Fibroblast of peridontal ligament (primary cell): Measurements from ENCODE around the gene RFX2.
"Not testable (repeated sequence)": the region's sequence is repeated elsewhere in the genome, so short reads cannot be mapped to it uniquely, and the experiment has no call there.

Experiments used
- DNase-seq: peaks from one replicate; pipeline ENCODE4 v3.0.0-alpha.2; 2010; ENCODE audit errors: extremely low read depth

Gene RFX2

DNA sequence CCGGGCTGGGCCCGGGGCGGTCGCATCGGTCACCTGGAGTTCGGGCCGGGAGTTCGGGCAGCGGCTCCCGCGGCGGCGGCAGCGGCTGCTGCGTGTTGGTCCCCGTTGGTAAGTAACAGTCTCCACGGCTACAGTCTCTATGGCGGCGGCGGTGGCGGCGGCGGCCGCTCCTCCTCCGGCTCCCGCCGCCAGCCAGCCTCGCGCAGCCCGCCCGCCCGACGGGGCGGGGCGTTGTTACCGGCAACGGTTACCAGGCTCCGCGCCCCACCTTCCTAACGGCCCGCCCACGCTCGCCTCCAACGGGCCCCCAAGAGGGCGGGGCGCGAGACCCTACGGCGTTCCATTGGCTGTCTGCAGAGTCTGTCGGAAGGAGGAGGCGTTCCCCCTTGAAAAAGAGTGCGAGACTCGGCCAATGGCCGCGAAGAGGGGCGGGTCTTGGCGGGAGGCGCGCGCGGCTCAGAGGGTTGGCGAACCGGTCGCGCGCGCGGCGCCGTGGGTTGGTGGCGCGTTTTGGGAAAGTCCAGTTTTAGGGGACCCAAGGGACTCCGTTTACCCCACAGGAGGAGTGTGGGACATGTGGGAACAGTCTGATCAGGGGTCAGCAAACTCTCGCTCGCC, at the start of gene RFX2:
Gene RFX2, minus strand, starts transcription at position 141 of the 618 bp plus-strand sequence. CDS start 63,004 bp downstream, outside the sequence.
- DNase-seq = peak; percentile 97

DNA sequence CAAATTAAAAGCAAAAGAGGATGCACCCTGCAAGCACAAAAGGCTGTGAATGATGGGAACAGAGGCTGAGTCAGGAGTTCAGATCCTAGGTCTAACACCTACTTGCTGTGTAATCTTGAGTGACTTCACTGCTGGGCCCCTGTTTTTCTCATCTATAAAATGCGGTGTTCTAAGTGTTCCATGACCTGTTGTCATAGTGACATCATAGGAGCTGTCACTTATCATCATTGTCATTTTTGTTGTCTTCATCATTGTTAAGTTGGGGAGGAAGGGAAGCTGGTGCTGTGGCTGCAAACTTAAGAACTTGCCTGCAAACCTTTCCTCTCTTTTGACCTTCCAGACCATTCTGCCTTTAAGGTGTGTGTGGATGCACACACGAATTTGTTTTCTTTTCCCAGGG, 45.7 kb upstream of the RFX2 start:
- no peak for DNase-seq

DNA sequence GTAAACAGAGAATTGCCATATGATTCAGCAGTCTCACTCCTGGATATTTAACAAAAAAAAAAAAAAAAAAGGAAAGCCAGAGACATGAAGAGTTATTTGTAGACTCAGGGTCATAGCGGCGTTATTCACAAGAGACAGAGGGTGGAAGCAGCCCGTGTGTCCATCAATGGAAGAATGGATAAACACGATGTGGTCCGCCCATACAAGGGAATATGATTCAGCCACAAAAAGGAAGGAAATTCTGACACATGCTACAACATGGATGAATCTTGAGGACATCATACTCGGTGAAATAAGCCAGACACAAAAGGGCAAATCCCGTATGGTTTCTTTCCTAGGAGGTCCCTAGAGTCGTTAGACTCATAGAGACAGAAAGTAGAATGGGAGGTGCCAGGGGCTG, 40.0 kb upstream of the RFX2 start:
- no peak for DNase-seq

DNA sequence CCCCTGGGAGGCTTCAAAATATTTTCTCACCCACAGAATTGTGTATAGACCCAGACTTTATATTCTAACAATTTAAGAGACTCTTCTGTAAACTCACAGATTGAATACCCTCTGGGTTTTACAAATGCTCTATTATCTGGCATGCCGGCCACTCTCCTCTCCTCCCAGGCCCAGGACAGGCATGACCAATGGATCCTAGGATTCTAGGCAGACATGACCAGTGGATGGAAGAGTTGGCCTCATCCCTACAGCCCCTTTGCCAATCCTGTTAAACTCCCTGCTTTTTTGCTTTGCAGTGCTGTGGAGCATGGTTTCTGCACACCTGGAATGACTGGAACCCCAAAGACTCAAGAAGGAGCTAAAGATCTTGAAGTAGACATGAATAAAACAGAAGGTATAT, 30.9 kb upstream of the RFX2 start:
- no peak for DNase-seq

DNA sequence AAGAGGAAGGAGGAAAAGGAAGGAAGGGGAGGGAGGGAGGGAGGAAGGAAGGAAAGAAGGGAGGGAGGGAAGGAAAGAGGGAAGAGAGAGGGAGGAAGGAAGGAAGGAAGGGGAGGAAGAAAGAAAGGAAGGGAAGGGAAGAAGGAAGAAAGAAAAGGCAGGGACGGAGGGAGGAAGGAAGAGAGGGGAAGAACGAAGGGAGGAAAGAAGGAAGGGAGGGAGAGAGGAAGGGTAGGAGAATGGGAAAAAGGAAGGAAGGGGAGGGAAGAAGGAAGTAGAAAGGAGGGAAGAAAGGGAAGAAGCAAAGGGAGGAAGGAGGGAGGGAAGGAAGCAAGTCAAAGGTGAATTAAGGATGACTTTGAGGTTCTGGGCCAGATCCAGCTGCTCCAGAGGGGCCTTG, 28.2 kb upstream of the RFX2 start:
- no peak for DNase-seq

DNA sequence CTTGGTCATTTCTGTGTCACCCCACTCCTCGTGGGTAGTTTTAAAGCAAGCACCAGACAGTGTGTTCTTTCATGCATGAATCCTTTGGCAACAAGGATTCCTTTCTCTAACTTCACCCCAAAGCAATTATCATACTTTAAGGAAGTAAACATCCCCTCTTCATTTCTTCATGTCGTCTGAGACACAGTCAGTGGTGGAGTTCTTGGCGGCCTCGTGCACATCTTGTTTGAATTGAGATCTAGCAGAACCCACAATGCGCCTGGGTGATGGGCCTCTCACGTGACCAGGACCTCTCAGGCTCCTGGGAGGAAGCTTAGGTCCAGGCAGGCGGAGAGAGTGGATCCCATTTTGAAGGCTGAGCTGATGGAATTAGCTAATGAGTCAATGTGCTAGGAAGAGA, 27.8 kb upstream of the RFX2 start:
- DNase-seq = peak; percentile 68

DNA sequence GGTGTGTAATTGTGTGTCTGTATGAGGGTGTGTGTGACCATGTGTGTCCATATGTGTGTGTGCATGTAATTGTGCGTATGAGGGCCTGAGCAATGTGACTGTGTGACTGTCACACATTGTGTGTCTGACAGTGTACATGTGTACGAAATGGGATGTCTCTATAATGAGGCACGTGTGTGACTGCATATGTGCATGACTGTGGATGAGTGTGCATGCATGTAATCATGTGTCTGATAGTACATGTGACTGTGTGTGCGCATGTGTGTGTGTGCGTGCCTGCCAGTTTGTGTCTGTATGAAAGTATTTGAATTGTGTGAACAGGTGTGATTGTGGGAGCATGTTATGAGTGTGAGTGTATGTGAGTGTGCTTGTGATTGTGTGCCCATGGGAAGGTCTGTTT, 22.9 kb upstream of the RFX2 start:
- no peak for DNase-seq

DNA sequence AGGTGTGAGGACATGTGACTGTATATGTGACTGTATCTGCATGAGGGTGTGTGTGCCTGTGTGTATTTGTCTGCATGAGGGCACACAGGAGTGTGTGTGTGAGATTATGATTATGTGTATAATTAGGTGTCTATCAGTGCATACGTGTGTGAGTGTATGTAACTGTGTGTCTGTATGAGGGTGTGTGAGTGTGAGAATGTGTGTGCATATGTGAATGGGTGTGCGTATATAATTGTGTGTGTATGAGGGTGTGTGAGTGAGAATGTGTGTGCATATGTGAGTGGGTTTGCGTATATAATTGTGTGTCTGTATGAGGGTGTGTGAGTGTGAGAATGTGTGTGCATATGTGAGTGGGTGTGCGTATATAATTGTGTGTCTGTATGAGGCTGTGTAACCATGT, 22.2 kb upstream of the RFX2 start:
- DNase-seq = no peak

DNA sequence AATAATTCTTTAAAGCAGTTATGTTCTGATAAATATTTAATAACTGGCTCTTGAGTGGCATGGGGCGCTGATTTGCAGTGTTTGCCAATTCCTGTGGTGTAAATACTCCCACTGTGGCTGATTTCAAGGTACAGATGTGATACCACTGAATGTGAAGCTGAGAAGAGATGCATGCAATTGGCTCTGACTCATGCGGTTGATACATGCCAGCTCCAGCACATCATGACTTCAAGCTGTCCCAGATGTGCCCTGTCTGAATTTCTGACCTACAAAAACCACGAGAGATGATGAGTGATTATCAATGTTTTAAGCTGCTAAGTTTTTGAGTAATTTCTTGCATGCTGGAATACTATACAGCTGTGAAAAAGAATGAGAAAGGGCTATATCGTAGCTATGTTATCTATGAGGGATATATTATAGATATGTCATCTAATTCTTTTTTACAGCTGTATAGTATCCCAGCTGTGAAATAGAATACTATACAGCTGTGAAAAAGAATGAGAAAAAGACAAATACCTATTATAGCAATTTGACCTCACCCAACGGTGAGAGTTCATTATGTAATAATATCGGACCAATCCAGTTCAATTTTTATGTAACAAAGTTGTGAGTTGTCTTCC, 17.5 kb upstream of the RFX2 start:
- peak; percentile 17 for DNase-seq

DNA sequence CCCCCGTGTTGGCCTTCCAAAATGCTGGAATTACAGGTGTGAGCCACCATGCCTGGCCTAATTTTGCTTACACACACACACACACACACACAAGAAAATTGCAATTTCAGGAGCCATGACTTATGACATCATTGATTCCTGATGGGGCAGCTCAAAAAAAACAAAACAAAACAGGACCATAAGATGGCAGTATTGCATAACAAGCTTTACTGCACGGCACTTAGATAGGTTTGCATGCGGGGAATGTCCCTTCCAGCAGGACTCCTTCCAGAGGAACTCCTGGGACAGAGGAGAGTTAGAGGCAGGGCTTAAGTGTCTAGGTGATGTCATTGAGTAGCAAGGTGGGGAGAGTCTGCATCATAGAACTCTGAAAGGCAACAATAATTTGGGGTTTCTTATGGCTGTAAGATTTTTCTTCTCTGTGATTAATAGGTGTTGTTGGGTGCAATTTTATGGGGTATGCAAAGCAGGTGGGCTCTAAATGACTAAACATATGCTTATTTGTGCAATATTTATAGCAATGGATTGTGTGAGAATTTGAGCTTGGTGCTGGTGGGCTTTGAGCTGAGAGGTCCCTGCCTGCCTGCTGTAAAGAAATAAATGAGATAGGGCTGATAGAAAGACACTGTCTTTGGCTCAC, 16.2 kb upstream of the RFX2 start:
- peak; percentile 75 for DNase-seq

DNA sequence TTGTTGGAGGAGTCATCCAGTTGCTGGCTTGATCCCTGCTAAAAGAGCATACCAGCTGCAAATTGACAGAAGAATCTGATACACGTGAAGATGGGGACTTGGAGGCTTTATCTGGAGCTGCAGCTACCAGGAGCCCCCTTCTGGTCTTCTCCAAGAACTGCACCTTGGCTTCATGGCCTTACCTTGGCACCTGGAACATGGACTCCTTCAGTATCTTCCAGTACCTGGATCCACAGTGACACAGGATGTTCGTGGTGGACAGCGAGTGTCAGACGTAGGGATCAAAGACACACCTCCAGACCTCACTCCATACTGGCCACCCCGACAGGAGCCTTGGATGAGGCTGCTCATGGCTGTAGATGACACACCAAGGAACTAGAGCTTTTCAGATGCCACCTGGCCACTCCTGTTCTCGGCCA, 15.3 kb upstream of the RFX2 start:
- DNase-seq = peak; percentile 78

DNA sequence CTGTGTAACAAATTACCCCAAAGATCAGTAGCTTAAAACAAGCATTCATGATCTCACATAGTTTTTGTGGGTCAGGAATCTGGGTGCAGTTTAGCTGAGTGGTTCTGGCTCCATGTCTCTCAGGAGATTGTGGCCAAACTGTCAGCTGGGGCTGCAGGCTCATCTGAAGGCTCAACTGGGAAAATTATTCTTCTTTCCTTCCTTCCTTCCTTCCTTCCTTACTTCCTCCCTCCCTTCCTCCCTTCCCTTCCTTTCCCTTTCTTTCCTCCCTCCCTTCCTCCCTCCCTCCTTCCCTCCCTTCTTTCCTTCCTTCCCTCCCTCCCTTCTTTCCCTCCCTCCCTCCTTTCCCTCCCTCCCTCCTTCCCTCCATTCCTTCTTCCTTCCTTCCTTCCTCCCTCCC, 8.7 kb upstream of the RFX2 start:
- no peak for DNase-seq

DNA sequence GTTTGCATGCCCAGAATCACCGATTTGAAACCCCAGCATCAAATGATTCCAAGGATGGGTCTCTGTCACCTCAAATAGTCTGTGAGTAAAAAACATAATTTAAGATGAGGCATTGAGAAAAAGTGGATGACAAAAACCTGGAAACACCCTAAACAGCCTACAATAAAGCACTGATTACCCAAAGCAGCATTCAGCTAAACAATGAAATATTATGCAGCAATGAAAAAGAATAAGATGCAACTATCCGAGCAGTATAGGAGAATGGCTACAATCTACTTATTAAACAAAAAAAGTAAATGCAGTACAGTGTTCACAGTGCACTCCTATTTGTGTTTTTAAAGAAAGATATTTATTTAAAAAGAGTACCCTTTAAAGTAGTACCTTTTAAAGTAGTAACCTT, 7.7 kb upstream of the RFX2 start:
- DNase-seq = no peak

DNA sequence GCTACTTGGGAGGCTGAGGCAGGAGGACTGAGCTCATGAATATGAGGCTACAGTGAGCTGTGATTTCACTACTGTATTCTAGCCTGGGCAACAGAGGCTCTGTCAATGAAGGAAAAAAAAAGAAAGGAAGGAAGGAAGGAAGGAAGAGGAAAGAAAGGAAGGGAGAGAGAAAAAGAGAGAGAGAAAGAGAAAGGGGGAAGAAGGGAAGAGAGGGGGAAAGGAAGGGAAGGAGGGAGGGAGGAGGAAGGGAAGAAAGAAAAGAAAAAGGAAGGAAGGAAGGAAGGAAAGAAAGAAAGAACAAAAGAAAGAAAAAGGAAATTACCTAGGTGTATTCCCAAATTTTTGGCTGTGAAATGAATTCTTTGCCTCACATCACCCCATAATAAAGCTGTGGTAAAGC, 7.2 kb upstream of the RFX2 start:
- no peak for DNase-seq

DNA sequence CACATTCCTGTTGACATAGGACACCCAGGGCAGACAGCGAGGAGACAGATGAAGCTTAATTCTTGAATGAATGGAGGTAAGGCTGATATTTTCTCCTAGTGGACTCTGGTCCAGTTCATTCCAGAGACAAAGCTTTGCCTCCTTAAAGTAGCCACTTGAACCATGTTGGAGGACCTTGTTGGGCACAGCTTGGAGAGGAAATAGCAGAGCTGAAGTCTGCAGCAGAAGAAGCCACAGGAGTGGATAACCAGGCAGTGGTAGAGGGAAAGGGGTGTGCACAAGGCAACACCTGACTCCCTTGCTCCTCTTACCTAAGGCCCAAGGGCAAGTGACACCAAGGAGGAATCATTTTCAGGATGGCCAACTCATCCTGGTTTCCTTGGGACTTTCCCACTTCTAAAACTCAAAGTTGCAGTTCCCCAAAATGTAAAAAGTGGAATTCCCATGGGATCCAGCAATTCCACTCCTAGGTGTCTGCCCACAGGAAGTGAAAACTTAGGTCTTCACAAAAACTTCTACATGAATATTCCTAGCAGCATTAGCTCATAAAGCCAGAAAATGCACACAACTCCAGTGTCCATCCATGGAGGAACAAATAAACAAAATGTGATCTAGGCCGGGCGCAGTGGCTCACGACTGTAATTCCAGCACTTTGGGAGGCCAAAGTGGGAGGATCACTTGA, 6.6 kb upstream of the RFX2 start:
- DNase-seq = no peak

DNA sequence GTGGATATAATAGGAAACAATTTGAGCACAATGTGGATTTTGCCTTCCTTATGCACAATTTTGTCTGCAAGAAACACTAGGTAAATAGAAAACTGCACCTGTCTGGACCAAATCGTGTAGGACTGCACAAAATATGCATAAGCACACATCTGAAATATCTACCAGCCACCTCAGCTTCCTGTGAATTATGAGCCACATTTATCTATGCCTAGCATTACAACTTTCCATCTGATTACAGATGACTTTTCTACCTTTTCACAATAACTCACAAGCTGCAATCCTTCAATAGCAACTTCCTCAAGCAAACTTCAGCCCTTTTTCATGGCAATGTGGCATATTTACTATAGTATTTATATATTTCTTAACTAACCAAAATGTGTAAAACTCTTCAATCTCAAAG, 5.7 kb upstream of the RFX2 start:
- DNase-seq = no peak

DNA sequence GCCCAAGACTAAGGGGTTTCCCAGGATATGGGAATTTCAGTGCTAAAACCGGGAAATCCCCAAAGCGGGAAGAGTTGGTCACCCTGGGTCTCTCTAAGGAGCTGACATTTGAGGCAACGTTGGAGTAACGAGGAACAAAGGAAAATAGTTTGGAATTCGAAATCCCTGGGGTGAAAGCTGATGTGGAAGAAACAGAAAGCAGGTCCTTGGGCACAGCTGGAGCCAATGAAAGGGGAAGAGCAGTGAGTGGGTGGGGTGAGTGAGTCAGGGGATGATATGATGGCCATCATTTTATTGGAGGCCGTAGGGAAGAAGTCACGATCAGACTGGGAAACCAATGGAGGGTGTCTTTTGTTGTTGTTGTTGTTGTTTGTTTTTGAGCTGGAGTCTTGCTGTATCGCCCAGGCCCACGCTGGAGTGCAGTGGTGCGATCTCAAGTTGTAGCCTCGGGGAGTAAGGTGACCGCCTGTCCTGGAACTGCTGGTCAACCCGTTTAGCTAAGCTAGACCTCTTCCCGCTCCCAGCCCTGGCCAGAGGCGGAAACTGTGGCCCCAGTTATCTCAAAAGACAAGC, 3.4 kb upstream of the RFX2 start:
- DNase-seq = no peak

DNA sequence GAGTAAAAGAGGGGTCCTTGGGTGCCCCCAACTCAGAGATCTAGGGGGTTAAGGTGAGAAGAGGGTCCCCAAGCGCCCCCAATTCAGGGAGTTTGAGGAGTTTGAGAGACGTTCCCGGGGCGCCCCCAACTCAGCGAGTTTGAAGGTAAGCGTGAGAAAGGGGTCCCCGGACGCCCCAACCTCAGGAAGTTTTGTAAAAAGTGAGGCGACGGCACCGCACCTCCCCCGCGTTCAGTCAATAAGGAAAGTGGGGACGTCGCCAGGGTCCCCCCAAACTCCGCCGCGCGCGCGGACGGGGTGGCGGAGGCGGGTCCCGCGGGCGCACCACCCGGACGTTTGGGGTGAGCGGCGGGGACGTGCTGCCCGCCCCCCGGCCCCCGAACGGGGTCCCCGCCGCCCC, 353 bp downstream of the RFX2 start:
- DNase-seq = no peak

DNA sequence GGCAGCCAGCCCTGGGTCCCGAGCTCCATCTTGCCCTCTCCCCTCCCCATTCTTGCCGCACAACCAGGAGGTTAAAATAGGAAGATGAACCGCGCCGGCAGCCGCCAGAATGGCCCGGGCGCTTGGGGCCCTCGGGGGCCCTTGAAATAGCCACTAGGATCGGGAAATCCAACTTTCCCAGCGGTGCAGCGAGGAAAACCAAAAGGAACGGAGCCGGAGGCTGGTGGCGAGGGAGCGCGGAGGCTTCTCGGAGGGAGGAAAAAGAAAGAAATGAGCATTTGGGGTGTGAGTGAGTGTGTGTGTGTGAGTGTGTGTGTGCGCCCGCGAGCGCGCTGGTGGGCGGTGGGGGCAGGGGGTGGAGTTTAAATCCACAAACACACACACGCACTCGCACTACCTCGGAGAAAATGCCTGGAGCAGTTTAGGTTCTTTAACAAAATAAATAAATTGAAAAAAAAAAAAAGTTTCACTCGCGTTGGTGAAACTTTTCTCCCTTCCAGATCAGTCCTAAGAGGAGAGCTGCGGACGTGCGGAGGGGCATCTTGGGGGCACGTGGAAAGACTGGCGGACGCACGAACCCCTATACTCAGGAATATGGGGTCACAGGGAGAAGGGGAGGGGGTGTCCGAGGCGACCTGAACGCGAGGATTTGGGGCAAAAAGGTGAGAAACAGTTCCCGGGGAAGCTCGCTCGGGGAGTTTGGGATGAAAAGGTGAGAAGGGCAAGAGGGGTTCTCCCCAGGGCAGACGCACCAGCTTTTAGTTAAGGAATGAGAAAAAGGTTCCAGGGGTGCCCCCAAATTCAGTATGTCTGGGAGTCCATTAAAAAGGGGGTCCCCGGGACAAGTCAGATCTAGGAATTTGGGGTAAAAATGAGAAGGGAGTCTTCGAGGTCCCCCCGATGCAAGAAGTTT, 1.3 kb downstream of the RFX2 start:
- peak; percentile 69 for DNase-seq

DNA sequence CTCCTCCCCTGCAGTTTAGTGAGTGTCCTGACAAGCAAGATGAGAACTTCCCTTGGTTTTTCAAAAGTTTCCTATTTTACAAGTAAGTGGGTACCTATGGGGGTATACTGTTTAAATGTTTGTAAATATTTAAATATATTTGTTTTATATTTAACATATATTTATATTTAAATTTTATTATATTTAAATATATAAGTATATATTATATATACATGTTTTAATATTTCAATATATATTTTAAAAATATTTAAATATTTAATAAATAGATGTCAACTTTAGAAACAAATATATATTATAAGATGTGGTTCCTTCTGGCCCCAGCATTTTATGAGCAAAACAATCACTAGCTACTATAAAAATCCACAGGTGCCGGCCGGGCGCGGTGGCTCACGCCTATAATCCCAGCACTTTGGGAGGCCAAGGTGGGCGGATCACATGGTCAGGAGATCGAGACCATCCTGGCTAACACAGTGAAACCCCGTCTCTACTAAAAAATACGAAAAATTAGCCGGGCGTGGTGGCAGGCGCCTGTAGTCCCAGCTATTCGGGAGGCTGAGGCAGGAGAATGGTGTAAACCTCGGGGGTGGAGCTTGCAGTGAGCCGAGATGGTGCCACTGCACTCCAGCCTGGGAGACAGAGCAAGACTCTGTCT, 3.5 kb downstream of the RFX2 start:
- not testable (repeated sequence) for DNase-seq

DNA sequence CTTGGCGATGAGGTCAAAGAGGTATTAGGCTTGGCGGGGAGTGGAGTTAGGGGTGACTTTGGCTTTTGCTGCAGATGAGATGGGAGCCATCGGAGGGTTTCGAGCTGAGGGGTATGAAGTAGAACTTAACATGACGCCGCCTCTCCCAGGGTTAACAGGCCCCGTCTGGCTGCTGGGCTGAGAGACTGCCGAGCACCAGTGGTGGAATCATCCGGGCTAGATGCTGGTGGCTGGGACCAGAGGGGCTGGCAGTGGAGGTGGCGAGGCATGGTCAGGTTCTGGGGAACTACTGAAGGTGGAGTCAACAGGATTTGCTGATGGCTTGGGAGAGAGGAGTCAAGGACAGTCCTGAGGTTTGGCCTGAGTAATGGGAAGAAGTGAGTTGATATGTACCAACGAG, 4.9 kb downstream of the RFX2 start:
- DNase-seq = no peak
